Small intestine (tissue), 7 donors: ENCODE results near the gene RFTN2. TPM values are rescaled to one million over a fixed set of nuclear protein-coding genes. Genes with fewer than 3 reads are reported as not detected.
"Not testable (repeated sequence)": the region's sequence is repeated elsewhere in the genome, so short reads cannot be mapped to it uniquely, and the experiment has no call there.

ENCODE experiments used
- DNase-seq, 2 donors: peaks; one replicate each; pipeline versions ENCODE4 v3.0.0 to v3.0.0-alpha.2; 2013
- FAIRE-seq: peaks from 2 replicates; lab custom pipeline; 2012; peaks lifted over from hg19 to GRCh38; lab: Jason Lieb, UNC
- H3K27ac ChIP-seq, 3 donors: one replicate each; pipeline ENCODE4 v1.5.1; 2013; ENCODE audit warnings: low read length in 2 of 3, mild to moderate bottlenecking in 2 of 3, control low read depth in 1 of 3, inconsistent platforms in 1 of 3, low read depth in 1 of 3, moderate library complexity in 1 of 3
- H3K27me3 ChIP-seq, 3 donors: one replicate each; pipeline ENCODE4 v1.6.1; 2013; ENCODE audit warnings: low read length in 3 of 3, inconsistent platforms in 1 of 3; ENCODE audit not compliant: control insufficient read depth in 3 of 3, insufficient read depth in 3 of 3
- H3K36me3 ChIP-seq, 3 donors: one replicate each; pipeline ENCODE4 v1.6.1; 2013; ENCODE audit warnings: low read length in 3 of 3, inconsistent platforms in 1 of 3, low read depth in 1 of 3, mild to moderate bottlenecking in 1 of 3, moderate library complexity in 1 of 3; ENCODE audit not compliant: control insufficient read depth in 3 of 3, insufficient read depth in 2 of 3
- H3K4me1 ChIP-seq, 3 donors: one replicate each; pipeline ENCODE4 v1.6.1; 2013; ENCODE audit warnings: low read length in 2 of 3, inconsistent platforms in 1 of 3, low read depth in 1 of 3, mild to moderate bottlenecking in 1 of 3, moderate library complexity in 1 of 3; ENCODE audit not compliant: control insufficient read depth in 3 of 3, insufficient read depth in 2 of 3
- H3K4me3 ChIP-seq, 3 donors: one replicate each; pipeline ENCODE4 v1.5.1; 2013; ENCODE audit warnings: low read length in 3 of 3, control low read depth in 1 of 3, inconsistent platforms in 1 of 3, low read depth in 1 of 3, mild to moderate bottlenecking in 1 of 3, moderate library complexity in 1 of 3
- H3K9me3 ChIP-seq, 2 donors: one replicate each; pipeline ENCODE4 v1.6.1; 2013; ENCODE audit warnings: low read depth in 1 of 2, low read length in 1 of 2; ENCODE audit not compliant: control insufficient read depth in 2 of 2, insufficient read depth in 1 of 2
- WGBS, 3 donors: extraction: QIAGEN DNeasy Blood & Tissue Kit; methylation state at CpG; one replicate each; pipeline ENCODE4 v1.1.7; 2013; 5-methylcytosine and 5-hydroxymethylcytosine counted together
- polyA plus RNA-seq, 4 donors: library from polyadenylated mRNA; stranded (reverse) in 3 of 4; unstranded in 1 of 4; fragments of 200-250 nt in 3 of 4; fragments of 120-200 nt in 1 of 4; gene quantifications; one replicate each; pipeline versions ENCODE4 v1.2.1 to v1.2.3, GENCODE V29; 2013
- donor health status: healthy with polysubstance abuse.
- donor health status: control.
- donor health status: control.
- donor health status: Bipolar disorder and iron deficiency.
- donor health status: healthy.

The RFTN2 gene
- polyA plus RNA-seq, 4 donors, result 1.1 to 2.7 (median 1.5) TPM; not detected in 1

DNA sequence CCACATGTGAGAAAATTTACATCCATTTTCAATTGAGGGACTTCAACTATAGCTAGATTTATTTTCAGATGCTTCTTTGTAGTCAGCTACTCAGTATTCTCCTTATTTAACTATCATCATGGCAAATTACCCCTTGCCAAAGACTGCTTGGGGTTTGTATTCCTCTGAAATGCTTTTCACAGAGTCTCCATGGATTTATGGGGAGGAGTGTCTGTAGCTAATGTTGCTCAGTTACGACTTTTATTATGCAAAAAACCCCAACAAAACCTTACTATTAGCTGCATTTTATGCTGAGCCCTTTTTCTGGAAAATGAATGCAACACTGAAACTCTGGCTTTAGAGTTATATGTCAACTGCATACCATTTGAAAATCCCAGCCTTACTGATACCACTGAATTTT lies 78.6 kb downstream of the RFTN2 start:
- no peak for FAIRE-seq
- DNase-seq, result no peak
- no peak overlapping the region for H3K27ac ChIP-seq
- WGBS, 3 donors, result 42 to 57% (median 45%) methylated on average over 1 of the region's 1 CpG
- H3K9me3 ChIP-seq, result no peaks in the 10 kb centered on the region
- peaks cover 0 to 3% (median 0%) of the 10 kb centered on the region in 3 donors for H3K27me3 ChIP-seq
- no peaks in the 10 kb centered on the region for H3K4me1 ChIP-seq
- no peak overlapping the region for H3K4me3 ChIP-seq
- no peaks in the 10 kb centered on the region for H3K36me3 ChIP-seq

DNA sequence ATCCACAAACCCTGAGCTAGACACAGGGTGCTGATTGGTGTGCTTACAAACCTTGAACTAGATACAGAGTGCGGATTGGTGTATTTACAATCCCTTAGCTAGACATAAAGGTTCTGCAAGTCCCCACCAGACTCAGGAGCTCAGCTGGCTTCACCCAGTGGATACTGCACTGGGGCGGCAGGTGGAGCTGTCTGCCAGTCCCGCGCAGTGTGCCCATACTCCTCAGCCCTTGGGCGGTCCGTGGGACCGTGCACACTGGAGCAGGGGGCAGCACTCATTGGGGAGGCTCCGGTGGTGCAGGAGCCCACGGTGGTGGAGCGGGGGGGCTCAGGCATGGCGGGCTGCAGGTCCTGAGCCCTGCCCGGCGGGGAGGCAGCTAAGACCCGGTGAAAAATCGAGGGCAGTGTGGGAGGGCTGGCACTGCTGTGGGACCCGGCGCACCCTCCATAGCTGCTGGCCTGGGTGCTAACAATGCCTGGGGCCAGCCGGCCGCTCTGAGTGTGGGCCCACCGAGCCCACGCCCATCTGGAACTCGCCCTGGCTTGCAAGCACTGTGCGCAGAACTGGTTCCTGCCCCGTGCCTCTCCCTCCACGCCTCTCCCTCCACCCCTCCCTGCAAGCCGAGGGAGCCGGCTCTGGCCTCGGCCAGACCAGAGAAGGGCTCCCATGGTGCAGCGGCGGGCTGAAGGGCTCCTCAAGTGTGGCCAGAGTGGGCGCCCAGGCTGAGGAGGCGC lies 83.9 kb downstream of the RFTN2 start:
- H3K4me1 ChIP-seq, result no peaks in the 10 kb centered on the region
- WGBS, 3 donors, result 91 to 95% (median 93%) methylated on average over 27 to 32 of the region's 32 CpGs
- DNase-seq (no peak), FAIRE-seq (no peak)
- H3K9me3 ChIP-seq, result no peaks in the 10 kb centered on the region
- no peaks in the 10 kb centered on the region for H3K27me3 ChIP-seq
- no peak overlapping the region for H3K27ac ChIP-seq
- no peaks in the 10 kb centered on the region for H3K36me3 ChIP-seq
- no peak overlapping the region for H3K4me3 ChIP-seq

DNA sequence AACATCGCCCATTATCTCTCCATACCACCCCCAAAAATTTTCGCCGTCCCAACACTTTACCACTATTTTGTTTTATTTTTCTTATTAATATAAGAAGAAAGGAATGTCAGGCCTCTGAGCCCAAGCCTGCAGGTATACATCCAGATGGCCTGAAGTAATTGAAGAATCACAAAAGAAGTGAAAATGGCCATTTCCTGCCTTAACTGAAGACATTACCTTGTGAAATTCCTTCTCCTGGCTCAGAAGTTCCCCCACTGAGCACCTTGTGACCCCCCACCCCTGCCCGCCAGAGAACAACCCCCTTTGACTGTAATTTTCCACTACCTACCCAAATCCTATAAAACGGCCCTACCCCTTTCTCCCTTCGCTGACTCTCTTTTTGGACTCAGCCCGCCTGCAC lies 88.1 kb downstream of the RFTN2 start:
- FAIRE-seq, H3K27ac ChIP-seq, H3K4me1 ChIP-seq, H3K4me3 ChIP-seq, H3K9me3 ChIP-seq, H3K36me3 ChIP-seq, H3K27me3 ChIP-seq, DNase-seq: not testable (repeated sequence)
- 88 to 91% (median 90%) methylated on average over 7 of the region's 7 CpGs for WGBS, 3 donors

DNA sequence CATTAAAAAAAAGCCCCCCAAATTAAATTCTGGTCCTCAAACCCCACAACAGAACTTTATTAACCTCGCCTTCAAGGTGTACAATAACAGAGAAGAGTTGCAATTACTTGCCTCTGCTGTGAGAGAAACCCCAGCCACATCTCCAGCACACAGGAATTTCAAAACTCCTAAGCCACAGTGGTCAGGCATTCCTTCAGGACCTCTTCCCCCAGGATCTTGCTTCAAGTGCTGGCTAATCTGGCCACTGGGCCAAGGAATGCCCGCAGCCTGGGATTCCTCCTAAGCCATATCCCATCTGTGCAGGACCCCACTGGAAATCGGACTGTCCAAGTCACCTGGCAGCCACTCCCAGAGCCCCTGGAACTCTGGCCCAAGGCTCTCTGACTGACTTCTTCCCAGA lies 95.2 kb downstream of the RFTN2 start:
- not testable (repeated sequence) for H3K4me1 ChIP-seq, H3K27ac ChIP-seq, H3K9me3 ChIP-seq, DNase-seq, FAIRE-seq, H3K36me3 ChIP-seq, H3K4me3 ChIP-seq, H3K27me3 ChIP-seq
- 69 to 90% (median 83%) methylated on average over 3 of the region's 3 CpGs for WGBS, 3 donors

DNA sequence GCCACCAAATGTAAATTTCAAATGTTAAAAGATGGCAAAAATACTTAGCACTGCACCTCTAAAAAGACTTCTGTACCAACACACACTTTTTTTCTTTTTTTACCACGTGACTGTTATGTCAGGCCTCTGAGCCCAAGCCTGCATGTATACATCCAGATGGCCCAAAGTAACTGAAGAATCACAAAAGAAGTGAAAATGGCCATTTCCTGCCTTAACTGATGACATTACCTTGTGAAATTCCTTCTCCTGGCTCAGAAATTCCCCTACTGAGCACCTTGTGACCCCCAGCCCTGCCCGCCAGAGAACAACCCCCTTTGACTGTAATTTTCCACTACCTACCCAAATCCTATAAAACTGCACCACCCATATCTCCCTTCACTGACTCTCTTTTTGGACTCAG lies 97.1 kb downstream of the RFTN2 start:
- peaks cover 0 to 14% of the 10 kb centered on the region in 2 donors for H3K9me3 ChIP-seq
- not testable (repeated sequence) for H3K4me3 ChIP-seq, H3K27me3 ChIP-seq, FAIRE-seq, DNase-seq, H3K36me3 ChIP-seq, H3K4me1 ChIP-seq, H3K27ac ChIP-seq
- 70 to 84% (median 82%) methylated on average over 2 of the region's 2 CpGs for WGBS, 3 donors

DNA sequence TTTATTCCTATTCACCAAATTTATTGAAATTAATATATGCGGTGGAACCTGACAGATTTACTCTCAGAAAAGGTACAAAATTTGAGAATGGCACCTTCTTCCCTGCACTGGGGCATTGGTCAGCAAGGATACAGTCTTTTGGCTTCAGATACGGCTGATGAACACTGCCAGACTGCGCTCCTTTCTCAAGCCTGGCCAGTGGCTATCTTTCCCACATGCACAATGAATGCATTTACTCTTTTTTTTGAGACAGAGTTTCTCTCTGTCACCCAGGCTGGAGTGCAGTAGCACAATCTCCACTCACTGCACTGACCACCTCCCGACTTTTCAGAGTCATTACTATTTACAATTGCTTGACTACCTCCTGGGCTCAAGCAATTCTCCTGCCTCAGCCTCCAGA lies 97.9 kb downstream of the RFTN2 start:
- H3K4me3 ChIP-seq, result no peak overlapping the region
- H3K4me1 ChIP-seq, result no peaks in the 10 kb centered on the region
- no peaks in the 10 kb centered on the region for H3K27me3 ChIP-seq
- H3K36me3 ChIP-seq, result peaks cover 0 to 5% (median 0%) of the 10 kb centered on the region in 3 donors
- peaks cover 0 to 14% of the 10 kb centered on the region in 2 donors for H3K9me3 ChIP-seq
- no peak overlapping the region for H3K27ac ChIP-seq
- 84 to 92% (median 87%) methylated on average over 4 of the region's 4 CpGs for WGBS, 3 donors
- no peak for FAIRE-seq
- no peak for DNase-seq

DNA sequence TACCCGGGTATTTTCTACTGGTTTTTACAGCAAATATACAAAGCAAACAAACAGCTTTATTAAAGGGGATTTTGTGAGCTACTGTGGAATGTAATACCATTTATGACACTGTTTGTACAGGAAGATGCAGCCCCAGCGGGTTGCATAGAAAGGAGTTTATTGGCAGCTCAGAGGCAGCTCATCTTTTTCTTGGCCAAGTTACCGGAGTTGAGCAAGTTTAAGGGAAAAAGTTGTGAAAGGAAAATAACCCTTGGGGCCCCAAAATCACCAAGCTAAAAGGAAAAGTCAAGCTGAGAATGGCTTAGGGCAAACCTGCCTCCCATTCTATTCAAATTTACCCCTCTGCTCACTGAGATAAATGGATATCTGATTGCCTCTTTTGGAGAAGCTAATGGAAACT lies 98.8 kb downstream of the RFTN2 start:
- peaks cover 0 to 14% of the 10 kb centered on the region in 2 donors for H3K9me3 ChIP-seq
- DNase-seq (no peak), FAIRE-seq (no peak)
- peaks cover 0 to 5% (median 4%) of the 10 kb centered on the region in 3 donors for H3K36me3 ChIP-seq
- H3K27me3 ChIP-seq, result no peaks in the 10 kb centered on the region
- no peak overlapping the region for H3K4me3 ChIP-seq
- WGBS, 3 donors, result 29 to 45% (median 32%) methylated on average over 3 of the region's 3 CpGs
- H3K4me1 ChIP-seq, result no peaks in the 10 kb centered on the region
- H3K27ac ChIP-seq, result no peak overlapping the region

DNA sequence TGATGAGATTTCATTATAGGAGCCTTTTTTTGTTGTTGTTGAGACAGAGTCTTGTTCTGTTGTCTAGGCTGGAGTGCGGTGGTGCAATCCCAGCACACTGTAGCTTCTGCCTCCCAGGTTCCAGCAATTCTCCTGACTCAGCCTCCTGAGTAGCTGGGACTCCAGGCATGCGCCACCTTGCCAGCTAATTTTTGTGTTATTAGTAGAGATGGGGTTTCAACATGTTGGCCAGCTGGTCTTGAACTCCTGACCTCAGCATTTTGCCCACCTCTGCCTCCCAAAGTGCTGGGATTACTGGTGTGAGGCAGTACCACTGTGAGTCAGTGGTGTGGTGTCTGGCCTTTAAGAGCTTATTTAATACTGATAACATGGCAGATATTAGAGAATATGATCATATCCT lies 99.4 kb downstream of the RFTN2 start:
- no peaks in the 10 kb centered on the region for H3K27me3 ChIP-seq
- H3K27ac ChIP-seq, result no peak overlapping the region
- DNase-seq (no peak), FAIRE-seq (no peak)
- peaks cover 0 to 14% of the 10 kb centered on the region in 2 donors for H3K9me3 ChIP-seq
- WGBS, 3 donors, result 86 to 95% (median 94%) methylated on average over 2 of the region's 2 CpGs
- no peaks in the 10 kb centered on the region for H3K4me1 ChIP-seq
- H3K36me3 ChIP-seq, result peaks cover 0 to 5% (median 4%) of the 10 kb centered on the region in 3 donors
- H3K4me3 ChIP-seq, result no peak overlapping the region

DNA sequence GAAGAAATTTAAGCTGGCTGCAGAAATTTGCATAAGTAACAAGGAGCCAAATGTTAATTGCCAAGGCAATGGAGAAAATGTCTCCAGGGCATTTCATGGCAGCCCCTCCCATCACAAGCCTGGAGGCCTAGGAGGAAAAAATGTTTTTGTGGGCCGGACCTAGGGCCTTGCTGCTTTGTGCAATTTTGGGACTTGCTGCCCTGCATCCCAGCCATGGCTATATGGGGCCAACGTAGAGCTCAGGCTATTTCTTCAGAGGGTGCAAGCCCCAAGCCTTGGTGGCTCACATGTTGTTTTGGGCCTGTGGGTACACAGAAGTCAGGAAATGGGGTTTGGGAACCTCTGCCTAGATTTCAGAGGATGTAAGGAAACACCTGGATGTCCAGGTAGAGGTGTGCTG lies 101.8 kb downstream of the RFTN2 start:
- H3K27ac ChIP-seq, result no peak overlapping the region
- DNase-seq (no peak), FAIRE-seq (no peak)
- peaks cover 0 to 5% (median 4%) of the 10 kb centered on the region in 3 donors for H3K36me3 ChIP-seq
- H3K4me3 ChIP-seq, result no peak overlapping the region
- H3K27me3 ChIP-seq, result no peaks in the 10 kb centered on the region
- H3K4me1 ChIP-seq, result no peaks in the 10 kb centered on the region
- peaks cover 0 to 14% of the 10 kb centered on the region in 2 donors for H3K9me3 ChIP-seq
- 95 to 100% (median 96%) methylated on average over 2 of the region's 2 CpGs for WGBS, 3 donors
